GM18508 (cell line): ENCODE results near the gene CYP2S1.
"Not testable (repeated sequence)": the region's sequence is repeated elsewhere in the genome, so short reads cannot be mapped to it uniquely, and the experiment has no call there.

ENCODE experiments used
- ATAC-seq: cut with Tn5 transposase; IDR thresholded peaks from one replicate; pipeline ENCODE4 v1.9.1; 2021; ENCODE audit warnings: moderate number of reproducible peaks; ENCODE audit not compliant: insufficient read depth, unreplicated experiment

CYP2S1 gene

DNA sequence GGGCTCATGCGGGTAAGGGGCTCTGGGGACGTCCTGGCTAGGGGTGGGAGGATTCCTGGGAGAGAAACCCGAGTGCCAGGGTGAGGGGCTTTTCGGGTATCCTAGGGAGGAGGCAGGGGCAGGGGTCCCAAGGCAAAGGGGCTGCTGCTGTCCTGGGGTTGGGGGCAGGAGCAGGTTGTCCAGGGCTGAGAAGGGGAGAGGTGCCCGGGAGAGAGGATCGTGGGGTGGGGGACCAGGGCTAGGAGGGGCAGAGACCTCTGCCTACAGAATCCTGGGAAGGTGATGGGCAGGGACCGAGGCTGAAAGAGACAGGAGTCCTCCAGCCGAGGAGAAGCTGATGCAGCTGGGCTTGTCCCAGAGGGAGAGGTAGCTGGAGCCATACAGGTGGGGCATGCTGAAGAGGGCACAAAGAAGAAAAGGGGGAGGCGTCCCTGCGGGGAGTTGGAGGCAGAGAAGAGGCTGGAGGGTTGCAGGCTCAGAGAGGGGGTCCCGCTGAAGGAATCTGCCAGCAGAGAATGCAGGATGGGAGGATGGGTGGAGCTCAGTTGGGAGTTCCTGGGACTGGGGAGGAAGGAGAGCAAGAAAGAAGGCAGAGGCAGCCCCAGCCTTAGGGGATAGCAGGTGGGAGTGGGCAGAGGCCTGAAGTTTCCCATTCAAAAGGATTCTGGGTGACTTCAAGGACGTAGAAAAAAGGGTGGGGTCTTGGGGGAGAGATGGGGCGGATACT, 574 bp downstream of the CYP2S1 start:
- ATAC-seq = no peak

DNA sequence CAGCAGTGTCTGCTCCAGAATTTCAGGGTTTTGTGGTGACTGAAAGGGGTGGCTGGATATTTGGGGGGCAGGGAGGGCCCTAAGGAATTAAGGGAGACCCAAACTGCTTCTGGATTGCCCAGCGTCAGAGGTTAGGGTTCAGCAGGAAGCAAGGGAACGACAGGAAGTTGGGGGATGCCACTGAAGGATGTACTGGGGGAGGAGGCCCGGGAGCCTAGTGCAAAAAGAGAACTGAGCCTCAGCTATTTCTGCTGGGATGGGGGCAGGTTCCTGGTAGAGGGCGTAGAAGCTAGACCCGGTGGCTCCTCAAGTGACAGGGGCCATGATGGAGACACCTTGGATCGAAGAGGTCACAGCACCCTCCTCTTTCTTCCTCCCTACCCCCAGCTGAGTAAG, 1.1 kb downstream of the CYP2S1 start:
- ATAC-seq = no peak

- no peak for ATAC-seq
These were observed 2.9 kb downstream of the CYP2S1 start for GRCh38 chr19:41195675-41196497.

DNA sequence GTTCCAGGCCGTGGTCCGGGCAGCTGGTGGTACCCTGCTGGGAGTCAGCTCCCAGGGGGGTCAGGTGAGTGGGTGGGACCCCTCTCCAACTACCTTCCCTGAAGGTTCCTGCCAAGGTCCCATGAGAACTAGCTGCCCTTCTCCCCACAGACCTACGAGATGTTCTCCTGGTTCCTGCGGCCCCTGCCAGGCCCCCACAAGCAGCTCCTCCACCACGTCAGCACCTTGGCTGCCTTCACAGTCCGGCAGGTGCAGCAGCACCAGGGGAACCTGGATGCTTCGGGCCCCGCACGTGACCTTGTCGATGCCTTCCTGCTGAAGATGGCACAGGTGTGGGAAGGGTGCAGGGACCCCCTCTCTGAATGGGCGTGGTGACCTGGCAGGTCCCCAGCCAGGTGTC, 5.5 kb downstream of the CYP2S1 start:
- ATAC-seq = no peak

DNA sequence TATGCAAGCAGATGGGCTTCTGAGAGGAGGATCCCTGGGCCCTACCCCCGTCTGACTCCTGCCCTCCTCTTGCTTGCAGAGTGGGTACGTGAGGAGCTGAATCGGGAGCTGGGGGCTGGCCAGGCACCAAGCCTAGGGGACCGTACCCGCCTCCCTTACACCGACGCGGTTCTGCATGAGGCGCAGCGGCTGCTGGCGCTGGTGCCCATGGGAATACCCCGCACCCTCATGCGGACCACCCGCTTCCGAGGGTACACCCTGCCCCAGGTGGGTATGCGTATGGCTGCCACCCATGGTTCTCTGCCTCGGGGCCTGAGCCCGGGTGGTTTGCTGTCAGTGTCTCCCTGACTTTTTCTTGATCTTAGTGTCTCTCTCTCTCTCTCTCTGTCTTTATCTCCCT, 10.4 kb downstream of the CYP2S1 start:
- ATAC-seq = no peak

DNA sequence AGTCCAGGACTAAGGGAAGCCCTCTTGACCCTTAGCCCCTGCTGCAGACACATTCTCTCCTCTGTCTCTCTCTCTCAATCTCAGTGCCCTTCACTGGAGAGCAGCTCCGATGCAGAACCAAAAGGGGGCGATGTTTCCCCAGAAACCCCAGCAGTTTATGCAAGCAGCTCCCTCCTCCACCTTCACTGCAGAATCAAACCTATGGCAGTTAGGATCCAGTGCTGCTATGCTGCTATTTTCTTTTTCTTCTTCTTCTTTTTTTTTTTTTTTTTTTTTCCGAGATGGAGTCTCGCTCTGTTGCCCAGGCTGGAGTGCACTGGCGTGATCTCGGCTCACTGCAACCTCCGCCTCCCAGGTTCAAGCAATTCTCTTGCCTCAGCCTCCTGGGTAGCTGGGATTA, 11.3 kb downstream of the CYP2S1 start:
- not testable (repeated sequence) for ATAC-seq

DNA sequence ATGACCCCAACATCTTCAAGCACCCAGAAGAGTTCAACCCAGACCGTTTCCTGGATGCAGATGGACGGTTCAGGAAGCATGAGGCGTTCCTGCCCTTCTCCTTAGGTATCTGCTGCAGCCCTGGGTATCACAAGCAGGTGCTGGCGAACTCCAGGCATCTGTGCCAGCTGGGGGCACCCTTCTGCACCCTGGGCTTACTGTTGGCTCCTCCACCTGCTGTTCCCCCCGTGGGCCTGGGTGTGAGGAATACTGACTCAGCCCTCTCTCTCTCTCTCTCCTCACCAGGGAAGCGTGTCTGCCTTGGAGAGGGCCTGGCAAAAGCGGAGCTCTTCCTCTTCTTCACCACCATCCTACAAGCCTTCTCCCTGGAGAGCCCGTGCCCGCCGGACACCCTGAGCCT, 13.0 kb downstream of the CYP2S1 start:
- no peak for ATAC-seq

DNA sequence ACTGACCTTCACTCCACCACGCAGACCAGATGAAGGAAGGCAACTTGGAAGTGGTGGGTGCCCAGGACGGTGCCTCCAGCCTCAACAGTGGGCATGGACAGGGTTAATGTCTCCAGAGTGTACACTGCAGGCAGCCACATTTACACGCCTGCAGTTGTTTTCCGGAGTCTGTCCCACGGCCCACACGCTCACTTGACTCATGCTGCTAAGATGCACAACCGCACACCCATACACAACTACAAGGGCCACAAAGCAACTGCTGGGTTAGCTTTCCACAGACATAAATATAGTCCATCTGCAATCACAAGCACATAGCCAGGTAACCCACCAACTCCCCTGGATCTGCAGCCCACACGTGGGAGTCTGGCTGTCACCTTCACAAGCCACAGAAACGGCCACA, 13.4 kb downstream of the CYP2S1 start:
- ATAC-seq = no peak

GRCh38 chr19:41206926-41207750, 14.1 kb downstream of the CYP2S1 start:
- ATAC-seq = no peak

- ATAC-seq = no peak
These were observed 21.1 kb downstream of the CYP2S1 start for GRCh38 chr19:41214161-41214560.

DNA sequence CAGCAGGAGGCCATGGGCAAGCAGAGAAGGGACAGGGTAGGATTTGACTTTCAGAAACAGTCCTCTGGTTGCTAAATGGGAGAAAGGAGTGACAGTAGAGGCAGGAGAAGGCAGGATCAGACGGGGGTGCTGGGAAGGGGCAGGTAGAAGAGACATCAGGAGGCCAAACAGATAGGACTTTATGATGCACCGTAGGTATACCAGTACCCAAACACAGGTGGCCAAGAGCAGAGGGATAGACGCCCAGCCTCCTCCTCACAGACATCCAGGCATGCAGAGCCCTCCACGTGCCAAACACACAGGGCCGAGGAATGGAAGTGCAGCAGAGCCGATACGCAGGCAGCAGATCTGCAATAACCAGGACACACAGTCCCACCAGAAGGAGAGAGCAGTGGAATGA, 24.7 kb downstream of the CYP2S1 start:
- no peak for ATAC-seq

DNA sequence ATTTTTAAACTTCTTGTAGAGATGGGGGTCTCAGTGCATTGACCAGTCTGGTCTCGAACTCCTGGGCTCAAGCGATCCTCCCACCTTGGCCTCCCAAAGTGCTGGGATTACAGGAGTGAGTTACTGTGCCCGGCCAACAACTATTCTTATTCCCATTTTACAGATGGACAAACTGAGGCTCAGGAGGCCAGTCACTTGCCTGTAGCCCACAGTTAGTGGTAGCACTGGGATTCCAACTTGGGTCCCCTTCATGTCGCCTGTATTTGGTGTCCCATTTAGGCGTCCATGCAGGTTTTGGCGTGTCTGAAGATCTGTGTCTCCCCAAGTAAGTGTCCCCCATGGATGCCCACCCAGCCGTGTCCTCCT, 25.2 kb downstream of the CYP2S1 start:
- no peak for ATAC-seq

- no peak for ATAC-seq
These were observed 25.8 kb downstream of the CYP2S1 start, which contains the start of gene AXL for GRCh38 chr19:41218615-41219507. TSS of gene AXL (plus strand) at chr19:41219223. CDS start at chr19:41219393, 170 bp downstream.

DNA sequence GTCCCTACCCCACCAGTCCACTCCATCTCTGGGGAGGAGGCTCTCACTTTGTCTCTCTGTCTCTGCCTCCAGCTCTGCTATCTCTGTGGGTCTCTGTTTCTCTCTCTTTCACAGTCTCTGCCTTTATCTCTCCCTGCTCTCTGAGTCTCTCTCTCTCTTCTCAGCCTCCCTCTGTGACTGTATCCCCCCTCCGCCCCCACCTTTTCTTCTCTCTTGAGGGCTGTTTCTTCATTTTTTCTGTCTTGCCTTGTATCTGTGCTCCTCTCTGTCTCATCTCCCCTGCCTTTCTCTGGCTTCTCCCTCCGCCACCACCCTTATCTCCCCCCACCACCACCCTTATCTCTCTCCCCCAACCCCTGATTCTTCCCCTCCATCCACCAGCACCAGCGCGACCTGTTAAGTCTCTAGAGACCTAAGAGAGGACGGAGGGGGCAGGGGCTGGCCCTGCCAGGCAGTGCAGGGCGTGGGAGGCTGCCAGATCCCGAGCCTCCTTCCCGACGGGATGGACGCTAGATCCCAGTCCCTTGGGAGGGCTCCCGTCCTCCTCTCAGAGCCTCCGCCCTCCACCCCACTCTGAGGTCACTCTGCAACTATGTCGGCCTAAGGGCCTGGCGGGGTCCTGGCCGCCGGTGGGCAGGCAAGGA, 27.0 kb downstream of the CYP2S1 start:
- no peak for ATAC-seq

- ATAC-seq = no peak
These were observed 27.8 kb downstream of the CYP2S1 start for GRCh38 chr19:41220811-41221210.

GRCh38 chr19:41221514-41222205, 28.6 kb downstream of the CYP2S1 start:
- ATAC-seq = no peak

DNA sequence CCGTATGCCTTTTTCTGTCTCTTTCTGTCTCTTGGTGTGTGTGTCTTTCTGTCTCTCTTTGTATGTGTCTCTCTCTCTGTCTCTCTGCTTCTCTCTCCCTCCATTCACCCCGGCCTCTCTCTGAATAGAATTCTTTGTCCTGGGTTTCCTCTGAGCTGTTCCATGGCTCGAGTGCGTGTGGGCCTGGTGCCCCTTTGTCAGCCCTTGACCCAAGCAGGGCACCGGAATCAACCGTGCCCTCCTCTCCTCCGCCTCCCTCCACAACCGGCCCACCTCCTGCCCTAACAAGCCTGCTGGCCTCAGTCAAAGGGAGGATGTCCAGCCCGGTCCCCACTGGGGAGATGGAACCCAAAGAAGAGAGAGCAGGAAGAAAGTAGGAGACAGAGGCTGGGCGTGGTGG, 29.2 kb downstream of the CYP2S1 start:
- no peak for ATAC-seq

GRCh38 chr19:41223431-41224234, 30.6 kb downstream of the CYP2S1 start:
- ATAC-seq = no peak
